A549 (cell line): ENCODE results near the gene MYO1D. TPM values are rescaled to one million over a fixed set of nuclear protein-coding genes. Genes with fewer than 3 reads are reported as not detected.

Experiments used
- ATAC-seq, 2 experiments: fragments of 200-7000 bp in 1 of 2; fragments of >200 bp in 1 of 2; cut with Nextera tagmentation in 1 of 2; cut with Tn5 transposase in 1 of 2; 3 replicates each; pipeline versions ENCODE4 v1.8.0 to v1.9.1; 2018 to 2020; ENCODE audit warnings: mild to moderate bottlenecking in 1 of 2, moderate library complexity in 1 of 2
- CTCF ChIA-PET: fragments of 300-600 bp; sonication (Branson Sonifier 250); formaldehyde crosslinking; extraction: SDS; loops from one replicate; lab custom pipeline; 2021; ENCODE audit warnings: antibody characterized with exemption, inconsistent platforms; lab: Yijun Ruan, JAX
- POLR2A ChIA-PET: fragments of 350-600 bp; formaldehyde crosslinking; extraction: SDS; loops from one replicate; lab custom pipeline; 2021; ENCODE audit warnings: antibody characterized with exemption, inconsistent platforms; lab: Yijun Ruan, JAX
- DNase-seq, 2 experiments: peaks; one replicate each; pipeline versions ENCODE4 v3.0.0 to v3.0.0-alpha.2; 2011 to 2016; ENCODE audit warnings: low read depth in 1 of 2, low spot score in 1 of 2
- FAIRE-seq: peaks from 2 replicates; lab custom pipeline; 2011; peaks lifted over from hg19 to GRCh38; lab: Jason Lieb, UNC
- H3K27ac ChIP-seq, 2 experiments: fragments of >200 bp; sonication (Bioruptor Twin); formaldehyde crosslinking; 3 replicates each; pipeline ENCODE4 v1.5.1; 2016 to 2017
- H3K4me1 ChIP-seq: fragments of >200 bp; sonication (Bioruptor Twin); formaldehyde crosslinking; 3 replicates; pipeline ENCODE4 v1.6.1; 2016
- H3K4me2 ChIP-seq: fragments of >200 bp; sonication (Bioruptor Twin); formaldehyde crosslinking; 3 replicates; pipeline ENCODE4 v1.6.1; 2016
- H3K4me3 ChIP-seq: fragments of >200 bp; sonication (Bioruptor Twin); formaldehyde crosslinking; 3 replicates; pipeline ENCODE4 v1.5.1; 2016
- H3K9me3 ChIP-seq: fragments of >200 bp; sonication (Bioruptor Twin); formaldehyde crosslinking; 3 replicates; pipeline ENCODE4 v1.6.1; 2016
- BCL3 ChIP-seq: fragments of >200 bp; sonication (Bioruptor Twin); formaldehyde crosslinking; IDR thresholded peaks from 3 replicates; pipeline ENCODE4 v1.6.1; 2016
- CBX8 ChIP-seq: fragments of 200-600 bp; sonication (generic); IDR thresholded peaks from 2 replicates; pipeline ENCODE4 v1.6.1; 2016
- CEBPB ChIP-seq, 2 experiments: fragments of >200 bp in 1 of 2; sonication (Bioruptor Twin) in 1 of 2; formaldehyde crosslinking in 1 of 2; IDR thresholded peaks; 2 replicates each; pipeline ENCODE4 v1.6.1; 2012 to 2016
- CHD2 ChIP-seq: fragments of 150-350 bp; IDR thresholded peaks from 2 replicates; pipeline ENCODE4 v1.6.1; 2014; ENCODE audit warnings: low read length; ENCODE audit not compliant: partially characterized antibody
- CHD4 ChIP-seq: fragments of 200-600 bp; sonication (generic); IDR thresholded peaks from 2 replicates; pipeline ENCODE4 v1.6.1; 2016; ENCODE audit warnings: antibody characterized with exemption, mild to moderate bottlenecking, borderline replicate concordance
- CTCF ChIP-seq: fragments of >200 bp; sonication (Bioruptor Twin); formaldehyde crosslinking; IDR thresholded peaks from 3 replicates; pipeline ENCODE4 v1.5.1; 2016
- E2F6 ChIP-seq: IDR thresholded peaks from 2 replicates; pipeline ENCODE4 v1.6.1; 2012; ENCODE audit warnings: low read depth, borderline replicate concordance
- EHF ChIP-seq: fragments of 250-450 bp; sonication (Bioruptor Pico); IDR thresholded peaks from 2 replicates; pipeline ENCODE4 v1.5.0; 2020; ENCODE audit warnings: mild to moderate bottlenecking
- HMGXB4 ChIP-seq: fragments of 250-450 bp; sonication (Bioruptor Pico); IDR thresholded peaks from 2 replicates; pipeline ENCODE4 v1.5.0; 2021; ENCODE audit warnings: mild to moderate bottlenecking, moderate library complexity, borderline replicate concordance
- JUN ChIP-seq, 2 experiments: fragments of >200 bp; sonication (Bioruptor Twin); formaldehyde crosslinking; IDR thresholded peaks; 2 replicates in 1 of 2; 3 replicates in 1 of 2; pipeline ENCODE4 v1.6.1; 2016 to 2017
- MAFK ChIP-seq: fragments of 450-650 bp; IDR thresholded peaks from 2 replicates; pipeline ENCODE4 v1.6.1; 2014; ENCODE audit not compliant: partially characterized antibody
- NFE2L2 ChIP-seq: fragments of 150-350 bp; conservative IDR thresholded peaks from 2 replicates; pipeline ENCODE4 v1.6.1; 2014; ENCODE audit warnings: low read length
- PBX3 ChIP-seq: IDR thresholded peaks from 2 replicates; pipeline ENCODE4 v1.6.1; 2012
- POLR2A ChIP-seq: IDR thresholded peaks from 2 replicates; pipeline ENCODE4 v1.6.1; 2012; ENCODE audit warnings: mild to moderate bottlenecking, low read length
- POLR2AphosphoS2 ChIP-seq: conservative IDR thresholded peaks from 2 replicates; pipeline ENCODE4 v1.6.1; 2012; ENCODE audit warnings: low read length, improper control_type of control experiment, inconsistent platforms
- RAD21 ChIP-seq, 2 experiments: fragments of >200 bp in 1 of 2; sonication (Bioruptor Twin) in 1 of 2; formaldehyde crosslinking in 1 of 2; IDR thresholded peaks in 1 of 2; conservative IDR thresholded peaks in 1 of 2; 2 replicates in 1 of 2; 3 replicates in 1 of 2; pipeline ENCODE4 v1.6.1; 2012 to 2018; ENCODE audit warnings: inconsistent platforms in 1 of 2
- TFCP2L1 ChIP-seq: fragments of 250-450 bp; sonication (Bioruptor Pico); IDR thresholded peaks from 2 replicates; pipeline ENCODE4 v1.5.0; 2021; ENCODE audit warnings: mild to moderate bottlenecking
- ZC3H11A ChIP-seq: fragments of 450-650 bp; IDR thresholded peaks from 2 replicates; pipeline ENCODE4 v1.6.1; 2014; ENCODE audit warnings: antibody characterized with exemption, mild to moderate bottlenecking
- ZSCAN20 ChIP-seq: fragments of 250-450 bp; sonication (Bioruptor Pico); IDR thresholded peaks from 2 replicates; pipeline ENCODE4 v1.8.0; 2022; ENCODE audit warnings: mild to moderate bottlenecking, moderate library complexity
- WGBS: methylation state at CpG from one replicate; pipeline ENCODE4 v1.1.6; 2017; ENCODE audit errors: missing lambda C conversion rate; 5-methylcytosine and 5-hydroxymethylcytosine counted together
- polyA plus RNA-seq, 4 experiments: library from polyadenylated mRNA; depleted of rRNA in 3 of 4; stranded (reverse); fragments of >200 nt; fragmentation: RNase III in 1 of 4; extraction: RNeasy Plus Mini Kit Qiagen cat#74134 plus additional on column Dnase treatment in 1 of 4; gene quantifications; 2 replicates in 3 of 4; 3 replicates in 1 of 4; pipeline ENCODE4 v1.2.3, GENCODE V29; 2011 to 2017

MYO1D gene
- polyA plus RNA-seq, 2 of the 4 experiments (the other 2 are of a cell fraction) = 2.8 to 4.2 TPM

GRCh38 chr17:32446949-32447348 lies 430.0 kb downstream of the MYO1D start:
- ChIA-PET CTCF (interaction anchor here (9.8 kb wide), 1 partner anchor 17 kb away, joined by 138 read pairs; no protein-coding TSS in a partner anchor), POLR2A (no interaction called here)
- Histone ChIP-seq H3K9me3 (no peaks in the 10 kb centered on the region), H3K4me1 (peaks cover 19% of the 10 kb centered on the region), H3K27ac (no peak overlapping the region), H3K4me2 (peak overlapping the region; percentile 84), H3K4me3 (no peak overlapping the region)
- no peak for DNase-seq
- TF ChIP-seq POLR2AphosphoS2 = no peak
- 90% methylated on average over 2 of the region's 2 CpGs for WGBS
- no peak for ATAC-seq
- FAIRE-seq = no peak

GRCh38 chr17:32445971-32446370 lies 431.0 kb downstream of the MYO1D start:
- TF ChIP-seq BCL3 (no peak), JUN (IDR thresholded peaks at IDR 0.05) (no peak), HMGXB4 (no peak), TFCP2L1 (no peak), NFE2L2 (peak; percentile 84), MAFK (peak; percentile 92), CEBPB (IDR thresholded peaks at IDR 0.05) (no peak), E2F6 (no peak), POLR2A (no peak), ZSCAN20 (CRISPR knock-in tag) (no peak), RAD21 (conservative IDR thresholded peaks at IDR 0.05 in 1 of 2, IDR thresholded peaks at IDR 0.05 in 1 of 2) (no peak)
- peaks cover 19% of the 10 kb centered on the region for H3K4me1 ChIP-seq
- ChIA-PET CTCF (interaction anchor here (2.0 to 9.8 kb wide), 5 partner anchors 11 to 309 kb away, joined by 5 to 138 read pairs (median 13); partner anchors contain the start of gene C17orf75), POLR2A (interaction anchor here (2.0 kb wide), 1 partner anchor 96 kb away, joined by 6 read pairs; the partner anchor contains the start of gene ZNF207)
- H3K27ac ChIP-seq = peak overlapping the region in 1 of 2 experiments; percentile 9; a peak in 2 of 6 replicates
- DNase-seq (peak; percentile 30 to 35), ATAC-seq (no peak), FAIRE-seq (no peak)
- H3K4me3 ChIP-seq = peak overlapping the region; percentile 92
- H3K4me2 ChIP-seq = peak overlapping the region; percentile 84
- WGBS = 37% methylated on average over 2 of the region's 2 CpGs
- H3K9me3 ChIP-seq = no peaks in the 10 kb centered on the region

- ChIA-PET CTCF (interaction anchor here (1.8 to 9.8 kb wide), 11 partner anchors 12 to 309 kb away, joined by 5 to 138 read pairs (median 10); partner anchors contain the start of gene C17orf75), POLR2A (interaction anchor here (0.8 to 2.0 kb wide), 3 partner anchors 17 to 105 kb away, joined by 4 to 7 read pairs (median 6); partner anchors contain the start of gene ZNF207)
- FAIRE-seq = no peak
- H3K4me1 ChIP-seq = peaks cover 19% of the 10 kb centered on the region
- WGBS = 9% methylated on average over 6 of the region's 6 CpGs
- peak overlapping the region; percentile 92 for H3K4me3 ChIP-seq
- ATAC-seq = no peak
- peak overlapping the region; percentile 84 for H3K4me2 ChIP-seq
- TF ChIP-seq PBX3 = no peak
- no peak for TF ChIP-seq CBX8
- TF ChIP-seq CTCF = no peak
- no peak for TF ChIP-seq ZC3H11A
- no peak for TF ChIP-seq EHF (CRISPR knock-in tag)
- TF ChIP-seq CHD2 = no peak
- TF ChIP-seq MAFK = no peak
- no peak for TF ChIP-seq CHD4
- peak overlapping the region; percentile 95 to 97 for H3K27ac ChIP-seq
- no peak for DNase-seq
- no peaks in the 10 kb centered on the region for H3K9me3 ChIP-seq
Observed at GRCh38 chr17:32445497-32445896, 431.4 kb downstream of the MYO1D start.
